Natural killer cell treated with Interleukin-12 subunit alpha and Interleukin-12 subunit beta and Interleukin-15 and Interleukin-18, amount 100 ng/mL, for 72 hours (primary cell): Measurements from ENCODE around the gene QSOX2. TPM values are rescaled to one million over a fixed set of nuclear protein-coding genes. Genes with fewer than 3 reads are reported as not detected.

ENCODE experiments used
- ATAC-seq, 2 donors: fragments of 150-1000 bp; cut with Tn5 transposase in 1 of 2; sonication (Bioruptor Pico), chemical (Tn5 transposase) in 1 of 2; 2 replicates each; pipeline ENCODE4 v1.10.0; 2021
- DNase-seq: peaks from one replicate; pipeline ENCODE4 v3.0.0; 2022; ENCODE audit warnings: low spot score
- H3K27ac Mint-ChIP-seq, 2 donors: 1 replicate in 1 of 2; 2 replicates in 1 of 2; pipeline ENCODE4 v1.8.0; 2022; ENCODE audit warnings: mixed read lengths in 2 of 2, mild to moderate bottlenecking in 1 of 2, moderate library complexity in 1 of 2
- H3K27me3 Mint-ChIP-seq, 2 donors: 1 replicate in 1 of 2; 2 replicates in 1 of 2; pipeline ENCODE4 v1.8.0; 2022; ENCODE audit warnings: mixed read lengths in 2 of 2
- H3K36me3 Mint-ChIP-seq: one replicate; pipeline ENCODE4 v1.8.0; 2022; ENCODE audit warnings: mixed read lengths
- H3K4me1 Mint-ChIP-seq, 2 donors: 1 replicate in 1 of 2; 2 replicates in 1 of 2; pipeline ENCODE4 v1.8.0; 2022; ENCODE audit warnings: low read depth in 2 of 2, mixed read lengths in 2 of 2, mild to moderate bottlenecking in 1 of 2
- H3K4me3 Mint-ChIP-seq: one replicate; pipeline ENCODE4 v1.8.0; 2022; ENCODE audit warnings: mixed read lengths
- H3K9me3 Mint-ChIP-seq: 2 replicates; pipeline ENCODE4 v1.8.0; 2022; ENCODE audit warnings: mixed read lengths
- total RNA-seq, 2 donors: library from RNA; stranded (reverse); gene quantifications; one replicate each; pipeline ENCODE4 v1.2.3, GENCODE V29; 2022

QSOX2 gene
- total RNA-seq, 2 donors from 2014 or later: 16.4 to 27.3 TPM

DNA sequence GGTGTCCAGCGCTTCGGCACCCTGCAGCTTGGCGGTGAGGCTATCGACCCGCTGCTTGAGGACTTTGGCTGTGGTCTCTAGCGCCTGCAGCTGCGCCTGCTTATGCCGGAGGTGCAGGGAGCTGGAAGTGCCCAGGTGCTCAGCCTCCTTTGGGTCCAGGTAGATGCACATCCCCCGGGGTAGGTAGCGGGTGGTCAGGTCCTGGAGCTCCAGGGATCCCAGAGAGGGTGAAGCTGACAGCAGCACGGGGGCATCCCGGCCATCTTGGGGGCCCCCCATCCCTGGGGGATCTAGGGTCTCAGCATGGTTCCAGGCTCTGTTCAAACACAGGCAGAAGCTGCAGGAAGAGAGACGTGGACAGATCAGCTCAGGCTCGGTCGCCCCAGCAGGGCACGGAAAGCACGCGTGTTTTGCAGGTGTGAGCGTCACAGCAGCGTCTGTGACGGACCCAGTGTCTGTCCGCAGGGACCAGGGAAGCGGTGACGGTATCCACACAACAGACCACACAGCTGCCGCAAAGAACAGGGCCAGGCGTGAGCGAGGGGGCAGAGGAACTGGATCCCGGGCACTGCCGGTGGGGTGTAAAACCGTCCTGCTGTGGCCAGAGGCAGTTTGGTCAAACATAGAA, 40.9 kb upstream of the QSOX2 start:
- DNase-seq (no peak), ATAC-seq (no peak)
- no peaks in the 10 kb centered on the region for H3K36me3 Mint-ChIP-seq
- no peak overlapping the region for H3K27ac Mint-ChIP-seq
- no peaks in the 10 kb centered on the region for H3K27me3 Mint-ChIP-seq
- no peaks in the 10 kb centered on the region for H3K4me1 Mint-ChIP-seq
- no peaks in the 10 kb centered on the region for H3K9me3 Mint-ChIP-seq
- H3K4me3 Mint-ChIP-seq: no peak overlapping the region

DNA sequence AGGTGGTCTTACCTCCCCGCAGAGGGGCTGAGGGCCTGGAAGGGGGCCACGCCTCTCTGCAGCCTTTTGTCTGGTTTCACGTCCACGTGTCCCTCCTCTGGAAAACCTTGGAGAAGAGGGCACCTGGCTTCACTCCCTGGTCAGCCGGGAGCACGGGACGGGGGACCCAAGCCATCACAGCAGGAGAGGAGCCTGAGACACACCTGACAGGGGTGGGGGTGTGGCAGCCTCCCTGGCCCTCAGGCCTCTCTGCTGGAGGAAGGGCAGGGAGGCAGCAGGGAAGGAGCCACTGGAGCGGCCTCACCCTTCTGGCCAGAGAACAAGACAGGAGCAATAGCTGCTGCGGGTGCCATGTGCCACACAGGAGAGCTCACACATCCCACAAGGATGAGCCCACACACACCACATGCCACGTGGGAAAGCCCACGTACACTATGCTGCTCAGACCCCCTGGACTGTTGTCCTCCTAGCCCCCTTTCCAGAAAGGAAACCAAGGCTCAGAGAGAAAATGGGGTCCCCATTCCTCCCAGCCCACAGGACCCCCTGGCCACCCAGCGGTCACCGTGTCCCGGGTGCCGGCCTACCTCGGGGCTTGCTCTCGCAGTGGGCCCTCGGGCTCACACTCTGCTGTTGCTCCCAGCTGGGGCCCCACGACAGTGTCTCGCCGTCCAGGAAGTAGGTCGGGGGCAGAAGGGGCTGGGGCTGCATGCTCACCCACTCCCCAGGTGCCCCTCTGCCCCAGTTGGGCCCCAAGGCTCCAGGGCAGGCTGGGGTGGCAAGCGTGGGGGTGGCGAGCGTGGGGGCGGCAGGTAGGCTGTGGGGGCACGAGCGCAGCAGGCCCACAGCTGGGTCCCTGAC, 40.1 kb upstream of the QSOX2 start:
- Mint-ChIP-seq H3K27ac (no peak overlapping the region), H3K9me3 (no peaks in the 10 kb centered on the region), H3K27me3 (no peaks in the 10 kb centered on the region), H3K36me3 (no peaks in the 10 kb centered on the region), H3K4me3 (no peak overlapping the region), H3K4me1 (no peaks in the 10 kb centered on the region)
- DNase-seq (no peak), ATAC-seq (no peak)

DNA sequence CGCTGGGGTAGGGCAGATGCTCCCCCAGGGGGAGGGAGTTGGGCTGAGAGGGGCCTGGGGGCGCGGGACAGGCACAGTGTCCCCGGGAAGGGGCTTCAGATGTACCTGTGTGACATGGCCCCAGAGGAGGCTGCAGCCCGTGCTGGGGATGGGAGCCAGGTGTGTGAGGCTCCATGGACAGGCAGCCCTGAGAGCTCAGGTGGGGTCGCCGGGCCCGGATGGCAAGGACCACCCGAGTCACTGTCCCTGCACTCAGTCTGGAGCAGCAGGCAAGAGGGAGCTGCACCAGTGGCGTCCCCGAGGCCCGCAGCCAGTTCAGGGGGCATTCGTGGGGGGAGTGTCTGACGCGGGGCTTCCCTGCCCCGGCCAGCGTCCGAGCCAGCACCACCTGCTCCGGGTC, 39.3 kb upstream of the QSOX2 start:
- H3K27ac Mint-ChIP-seq: no peak overlapping the region
- H3K4me1 Mint-ChIP-seq: no peaks in the 10 kb centered on the region
- H3K27me3 Mint-ChIP-seq: no peaks in the 10 kb centered on the region

GRCh38 chr9:136284311-136284710, 38.7 kb upstream of the QSOX2 start:
- Mint-ChIP-seq H3K27ac (no peak overlapping the region), H3K4me3 (no peak overlapping the region), H3K27me3 (no peaks in the 10 kb centered on the region), H3K4me1 (no peaks in the 10 kb centered on the region), H3K36me3 (no peaks in the 10 kb centered on the region), H3K9me3 (no peaks in the 10 kb centered on the region)
- DNase-seq: no peak
- ATAC-seq: no peak

More for the DNA sequence above, 39.3 kb upstream of the QSOX2 start:
- no peaks in the 10 kb centered on the region for H3K9me3 Mint-ChIP-seq
- H3K4me3 Mint-ChIP-seq: no peak overlapping the region
- H3K36me3 Mint-ChIP-seq: no peaks in the 10 kb centered on the region
- ATAC-seq: no peak
- no peak for DNase-seq

DNA sequence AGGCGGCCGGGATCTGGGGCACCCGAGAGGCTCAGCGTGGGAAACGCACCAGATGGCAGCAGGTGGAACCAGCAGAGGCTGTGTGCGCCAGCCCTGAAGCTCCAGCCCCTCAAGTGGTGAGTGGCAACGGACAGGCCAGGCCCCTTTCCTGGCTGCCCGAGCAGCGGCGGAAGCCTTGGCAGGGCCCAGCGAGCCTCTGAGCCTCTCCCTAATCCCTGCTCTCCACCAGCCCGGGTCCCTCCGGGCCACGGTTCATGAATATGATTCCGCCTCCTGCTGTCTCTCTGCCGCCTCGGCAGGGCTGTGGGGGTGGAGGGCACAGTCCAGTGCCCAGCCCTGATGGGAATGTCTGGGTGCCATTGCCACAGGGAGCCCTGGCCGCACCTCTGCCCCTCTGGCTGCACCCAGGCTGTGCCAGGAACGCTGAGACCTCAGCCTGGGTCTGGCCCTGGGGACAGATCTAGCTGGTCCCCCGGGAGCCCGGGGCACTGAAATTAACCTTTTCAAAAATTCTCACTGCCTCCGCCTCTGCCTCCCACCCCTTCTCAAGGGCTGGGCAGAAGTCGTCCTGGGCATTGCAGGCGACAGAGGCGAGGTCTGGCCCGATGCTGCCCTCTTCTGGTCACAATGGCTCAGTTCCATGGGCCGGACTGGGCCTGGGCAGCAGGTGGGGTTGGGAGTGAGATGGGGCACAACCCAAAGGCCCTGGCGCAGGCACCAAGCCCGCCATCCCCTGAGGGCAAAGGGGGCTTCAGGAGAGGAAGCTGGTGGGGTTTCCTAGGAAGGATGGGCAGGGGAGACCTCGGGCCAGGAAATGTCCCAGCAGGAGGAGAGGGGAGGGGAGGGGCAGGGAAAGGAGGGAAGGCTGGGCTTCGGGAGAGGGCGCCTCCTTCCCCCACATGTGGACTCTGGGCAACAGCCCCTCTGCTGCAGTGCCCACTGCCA, 38.0 kb upstream of the QSOX2 start:
- no peak overlapping the region for H3K4me3 Mint-ChIP-seq
- no peaks in the 10 kb centered on the region for H3K27me3 Mint-ChIP-seq
- DNase-seq (peak; percentile 72), ATAC-seq (peak; percentile 76 to 84)
- H3K27ac Mint-ChIP-seq: no peak overlapping the region
- no peaks in the 10 kb centered on the region for H3K36me3 Mint-ChIP-seq
- H3K4me1 Mint-ChIP-seq: no peaks in the 10 kb centered on the region
- no peaks in the 10 kb centered on the region for H3K9me3 Mint-ChIP-seq

- Mint-ChIP-seq H3K9me3 (no peaks in the 10 kb centered on the region), H3K4me1 (no peaks in the 10 kb centered on the region), H3K4me3 (no peak overlapping the region), H3K27me3 (no peaks in the 10 kb centered on the region), H3K27ac (no peak overlapping the region), H3K36me3 (no peaks in the 10 kb centered on the region)
- DNase-seq: no peak
- ATAC-seq: no peak
These were observed 36.8 kb upstream of the QSOX2 start for GRCh38 chr9:136282272-136282861.

GRCh38 chr9:136281421-136282271, 36.0 kb upstream of the QSOX2 start:
- no peak for DNase-seq
- no peaks in the 10 kb centered on the region for H3K4me1 Mint-ChIP-seq
- H3K27ac Mint-ChIP-seq: no peak overlapping the region
- H3K9me3 Mint-ChIP-seq: no peaks in the 10 kb centered on the region
- H3K36me3 Mint-ChIP-seq: no peaks in the 10 kb centered on the region
- H3K4me3 Mint-ChIP-seq: no peak overlapping the region
- no peaks in the 10 kb centered on the region for H3K27me3 Mint-ChIP-seq
- no peak for ATAC-seq

GRCh38 chr9:136280535-136281315, 35.1 kb upstream of the QSOX2 start:
- no peaks in the 10 kb centered on the region for H3K4me1 Mint-ChIP-seq
- ATAC-seq (no peak), DNase-seq (no peak)
- no peak overlapping the region for H3K4me3 Mint-ChIP-seq
- no peak overlapping the region for H3K27ac Mint-ChIP-seq
- no peaks in the 10 kb centered on the region for H3K36me3 Mint-ChIP-seq
- H3K9me3 Mint-ChIP-seq: no peaks in the 10 kb centered on the region
- no peaks in the 10 kb centered on the region for H3K27me3 Mint-ChIP-seq

GRCh38 chr9:136279471-136279870, 33.9 kb upstream of the QSOX2 start:
- no peak overlapping the region for H3K4me3 Mint-ChIP-seq
- no peaks in the 10 kb centered on the region for H3K36me3 Mint-ChIP-seq
- no peaks in the 10 kb centered on the region for H3K27me3 Mint-ChIP-seq
- ATAC-seq (no peak), DNase-seq (no peak)
- no peaks in the 10 kb centered on the region for H3K9me3 Mint-ChIP-seq
- H3K27ac Mint-ChIP-seq: no peak overlapping the region
- no peaks in the 10 kb centered on the region for H3K4me1 Mint-ChIP-seq

- Mint-ChIP-seq H3K9me3 (no peaks in the 10 kb centered on the region), H3K27ac (no peak overlapping the region), H3K4me1 (no peaks in the 10 kb centered on the region), H3K27me3 (no peaks in the 10 kb centered on the region), H3K36me3 (no peaks in the 10 kb centered on the region), H3K4me3 (no peak overlapping the region)
- ATAC-seq (no peak), DNase-seq (no peak)
These were observed 33.3 kb upstream of the QSOX2 start for GRCh38 chr9:136278894-136279293.

GRCh38 chr9:136278221-136278620, 32.6 kb upstream of the QSOX2 start:
- no peak overlapping the region for H3K27ac Mint-ChIP-seq
- H3K27me3 Mint-ChIP-seq: peaks cover 0 to 2% of the 10 kb centered on the region in 2 donors
- H3K36me3 Mint-ChIP-seq: no peaks in the 10 kb centered on the region
- ATAC-seq: no peak
- no peaks in the 10 kb centered on the region for H3K4me1 Mint-ChIP-seq
- no peak for DNase-seq
- H3K4me3 Mint-ChIP-seq: no peak overlapping the region
- no peaks in the 10 kb centered on the region for H3K9me3 Mint-ChIP-seq

DNA sequence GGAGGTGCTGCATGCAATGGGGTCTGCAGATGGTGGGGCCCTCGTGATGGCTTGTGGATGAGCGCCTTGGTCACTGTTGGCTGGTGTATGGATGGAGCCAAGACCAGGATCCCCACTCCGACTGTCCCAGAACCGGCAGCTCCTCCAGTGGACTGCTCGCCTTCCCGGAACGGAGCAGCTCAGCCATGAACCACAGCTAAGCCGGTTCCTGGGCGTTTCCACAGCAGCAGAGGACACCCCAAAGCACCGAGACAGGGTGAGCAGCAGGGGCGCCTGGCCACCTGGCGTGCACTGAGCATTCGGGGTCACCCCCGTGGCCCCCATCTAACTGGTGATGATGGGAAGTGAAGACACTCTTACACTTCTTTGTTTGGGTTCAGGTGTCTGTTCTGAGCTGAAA, 32.1 kb upstream of the QSOX2 start:
- DNase-seq (no peak), ATAC-seq (no peak)
- H3K4me3 Mint-ChIP-seq: no peak overlapping the region
- H3K36me3 Mint-ChIP-seq: no peaks in the 10 kb centered on the region
- H3K9me3 Mint-ChIP-seq: no peaks in the 10 kb centered on the region
- no peaks in the 10 kb centered on the region for H3K4me1 Mint-ChIP-seq
- H3K27me3 Mint-ChIP-seq: peaks cover 0 to 2% of the 10 kb centered on the region in 2 donors
- H3K27ac Mint-ChIP-seq: no peak overlapping the region
